ENCODE data around the gene DVL2. TPM values are rescaled to one million over a fixed set of nuclear protein-coding genes. Genes with fewer than 3 reads are reported as not detected.

Gene DVL2
- total and polyA plus RNA-seq, 4 donors = 22.2 to 57.5 (median 35.2) TPM

GRCh38 chr17:7191069-7191468 is 43.2 kb downstream of the DVL2 start:
- Histone ChIP-seq H3K27me3 (ENCODE audit: control insufficient read depth in 3 of 3, insufficient read depth in 3 of 3, low read length in 2 of 3) (no peaks in the 10 kb centered on the region), H3K36me3 (ENCODE audit: control insufficient read depth in 4 of 4, insufficient read depth in 4 of 4, low read length in 4 of 4) (peaks cover 0 to 27% (median 17%) of the 10 kb centered on the region in 4 donors), H3K4me1 (ENCODE audit: control insufficient read depth in 5 of 5, insufficient read depth in 5 of 5, low read length in 5 of 5) (no peaks in the 10 kb centered on the region), H3K9me3 (ENCODE audit: control insufficient read depth in 4 of 4, insufficient read depth in 3 of 4, low read length in 3 of 4) (no peaks in the 10 kb centered on the region), H3K4me3 (no peak overlapping the region), H3K27ac (ENCODE audit: low read depth in 1 of 2, low read length in 1 of 2) (no peak overlapping the region), H3K9ac (ENCODE audit: insufficient read depth in 1 of 2, low read length in 2 of 2) (no peak overlapping the region)
- 83 to 91% methylated on average over 12 of the region's 12 CpGs for WGBS, 2 donors
- no peak for TF ChIP-seq CTCF (IDR thresholded peaks at IDR 0.05; ENCODE audit: control extremely low read depth, extremely low read depth)
- no peak for ATAC-seq (ENCODE audit: insufficient read depth, low FRiP score)
- no peak for DNase-seq

GRCh38 chr17:7190276-7190917 is 43.9 kb downstream of the DVL2 start:
- WGBS, 2 donors = 87 to 92% methylated on average over 14 of the region's 14 CpGs
- Histone ChIP-seq H3K9ac (ENCODE audit: insufficient read depth in 1 of 2, low read length in 2 of 2) (no peak overlapping the region), H3K27me3 (ENCODE audit: control insufficient read depth in 3 of 3, insufficient read depth in 3 of 3, low read length in 2 of 3) (no peaks in the 10 kb centered on the region), H3K4me3 (no peak overlapping the region), H3K4me1 (ENCODE audit: control insufficient read depth in 5 of 5, insufficient read depth in 5 of 5, low read length in 5 of 5) (no peaks in the 10 kb centered on the region), H3K36me3 (ENCODE audit: control insufficient read depth in 4 of 4, insufficient read depth in 4 of 4, low read length in 4 of 4) (peaks cover 0 to 24% (median 13%) of the 10 kb centered on the region in 4 donors), H3K9me3 (ENCODE audit: control insufficient read depth in 4 of 4, insufficient read depth in 3 of 4, low read length in 3 of 4) (no peaks in the 10 kb centered on the region), H3K27ac (ENCODE audit: low read depth in 1 of 2, low read length in 1 of 2) (no peak overlapping the region)
- ATAC-seq (ENCODE audit: insufficient read depth, low FRiP score) = no peak
- no peak for DNase-seq
- TF ChIP-seq CTCF (IDR thresholded peaks at IDR 0.05; ENCODE audit: control extremely low read depth, extremely low read depth) = no peak

- no peaks in the 10 kb centered on the region for H3K9me3 ChIP-seq (ENCODE audit: control insufficient read depth in 4 of 4, insufficient read depth in 3 of 4, low read length in 3 of 4)
- no peak overlapping the region for H3K4me3 ChIP-seq
- peaks cover 0 to 3% (median 0%) of the 10 kb centered on the region in 4 donors for H3K36me3 ChIP-seq (ENCODE audit: control insufficient read depth in 4 of 4, insufficient read depth in 4 of 4, low read length in 4 of 4)
- H3K27ac ChIP-seq (ENCODE audit: low read depth in 1 of 2, low read length in 1 of 2) = no peak overlapping the region
- TF ChIP-seq CTCF (IDR thresholded peaks at IDR 0.05; ENCODE audit: control extremely low read depth, extremely low read depth) = no peak
- no peak for DNase-seq
- H3K27me3 ChIP-seq (ENCODE audit: control insufficient read depth in 3 of 3, insufficient read depth in 3 of 3, low read length in 2 of 3) = no peaks in the 10 kb centered on the region
- H3K4me1 ChIP-seq (ENCODE audit: control insufficient read depth in 5 of 5, insufficient read depth in 5 of 5, low read length in 5 of 5) = peaks cover 0 to 2% (median 0%) of the 10 kb centered on the region in 5 donors
- no peak for ATAC-seq (ENCODE audit: insufficient read depth, low FRiP score)
- 61 to 68% methylated on average over 7 of the region's 7 CpGs for WGBS, 2 donors
- no peak overlapping the region for H3K9ac ChIP-seq (ENCODE audit: insufficient read depth in 1 of 2, low read length in 2 of 2)
Measured at GRCh38 chr17:7186241-7186640, 48.1 kb downstream of the DVL2 start.

- Histone ChIP-seq H3K36me3 (ENCODE audit: control insufficient read depth in 4 of 4, insufficient read depth in 4 of 4, low read length in 4 of 4) (no peaks in the 10 kb centered on the region), H3K4me1 (ENCODE audit: control insufficient read depth in 5 of 5, insufficient read depth in 5 of 5, low read length in 5 of 5) (peaks cover 0 to 2% (median 0%) of the 10 kb centered on the region in 5 donors), H3K27ac (ENCODE audit: low read depth in 1 of 2, low read length in 1 of 2) (no peak overlapping the region), H3K4me3 (no peak overlapping the region), H3K27me3 (ENCODE audit: control insufficient read depth in 3 of 3, insufficient read depth in 3 of 3, low read length in 2 of 3) (no peaks in the 10 kb centered on the region), H3K9ac (ENCODE audit: insufficient read depth in 1 of 2, low read length in 2 of 2) (no peak overlapping the region), H3K9me3 (ENCODE audit: control insufficient read depth in 4 of 4, insufficient read depth in 3 of 4, low read length in 3 of 4) (no peaks in the 10 kb centered on the region)
- 92% methylated on average over 6 of the region's 6 CpGs for WGBS, 2 donors
- ATAC-seq (ENCODE audit: insufficient read depth, low FRiP score) (no peak), DNase-seq (no peak)
- no peak for TF ChIP-seq CTCF (IDR thresholded peaks at IDR 0.05; ENCODE audit: control extremely low read depth, extremely low read depth)
Measured at GRCh38 chr17:7184647-7185046, 49.7 kb downstream of the DVL2 start.

Data from lung (tissue), 12 donors.